Spleen (tissue), 7 donors: ENCODE results near the gene TBX5.

Experiments
- CTCF ChIP-seq, 11 experiments: fragments of 200-600 bp in 7 of 11; fragments of 450-650 bp in 4 of 11; sonication (generic) in 4 of 11; IDR thresholded peaks in 8 of 11; conservative IDR thresholded peaks in 3 of 11; 1 replicate in 7 of 11; 2 replicates in 4 of 11; pipeline versions ENCODE4 v1.4.0 to v1.8.0; 2016 to 2021; ENCODE audit warnings: antibody characterized with exemption in 11 of 11, inconsistent platforms in 4 of 11, mild to moderate bottlenecking in 1 of 11
- POLR2A ChIP-seq, 3 donors: fragments of 450-650 bp; IDR thresholded peaks; one replicate each; pipeline ENCODE4 v1.5.1; 2017; ENCODE audit warnings: antibody characterized with exemption in 3 of 3, mild to moderate bottlenecking in 1 of 3
- donor health status: DM: no; HTN: no; CAD: no; lungs with moderate emphysema.
- donor health status: DM: no; HTN: no; CAD: no.
- donor health status: DM: no; HTN: no; CAD: no.

DNA sequence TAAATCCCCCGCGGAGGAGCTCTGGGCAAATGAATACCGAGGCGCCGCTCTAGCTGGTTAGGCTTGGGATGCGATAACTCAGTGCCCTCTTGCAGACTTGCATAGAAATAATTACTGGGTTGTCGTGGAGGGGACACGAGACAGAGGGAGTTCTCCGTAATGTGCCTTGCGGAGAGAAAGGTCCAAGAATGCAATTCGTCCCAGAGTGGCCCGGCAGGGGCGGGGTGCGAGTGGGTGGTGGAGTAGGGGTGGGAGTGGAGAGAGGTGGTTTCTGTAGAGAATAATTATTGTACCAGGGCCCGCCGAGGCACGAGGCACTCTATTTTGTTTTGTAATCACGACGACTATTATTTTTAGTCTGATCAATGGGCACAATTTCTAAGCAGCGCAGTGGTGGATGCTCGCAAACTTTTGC is 2.5 kb upstream of the TBX5 start:
- TF ChIP-seq CTCF (IDR thresholded peaks at IDR 0.05 in 8 of 11, conservative IDR thresholded peaks at IDR 0.05 in 3 of 11) = no peak
- TF ChIP-seq POLR2A (IDR thresholded peaks at IDR 0.05) = no peak
